ENCODE data around the gene LHPP.

Gene LHPP

DNA sequence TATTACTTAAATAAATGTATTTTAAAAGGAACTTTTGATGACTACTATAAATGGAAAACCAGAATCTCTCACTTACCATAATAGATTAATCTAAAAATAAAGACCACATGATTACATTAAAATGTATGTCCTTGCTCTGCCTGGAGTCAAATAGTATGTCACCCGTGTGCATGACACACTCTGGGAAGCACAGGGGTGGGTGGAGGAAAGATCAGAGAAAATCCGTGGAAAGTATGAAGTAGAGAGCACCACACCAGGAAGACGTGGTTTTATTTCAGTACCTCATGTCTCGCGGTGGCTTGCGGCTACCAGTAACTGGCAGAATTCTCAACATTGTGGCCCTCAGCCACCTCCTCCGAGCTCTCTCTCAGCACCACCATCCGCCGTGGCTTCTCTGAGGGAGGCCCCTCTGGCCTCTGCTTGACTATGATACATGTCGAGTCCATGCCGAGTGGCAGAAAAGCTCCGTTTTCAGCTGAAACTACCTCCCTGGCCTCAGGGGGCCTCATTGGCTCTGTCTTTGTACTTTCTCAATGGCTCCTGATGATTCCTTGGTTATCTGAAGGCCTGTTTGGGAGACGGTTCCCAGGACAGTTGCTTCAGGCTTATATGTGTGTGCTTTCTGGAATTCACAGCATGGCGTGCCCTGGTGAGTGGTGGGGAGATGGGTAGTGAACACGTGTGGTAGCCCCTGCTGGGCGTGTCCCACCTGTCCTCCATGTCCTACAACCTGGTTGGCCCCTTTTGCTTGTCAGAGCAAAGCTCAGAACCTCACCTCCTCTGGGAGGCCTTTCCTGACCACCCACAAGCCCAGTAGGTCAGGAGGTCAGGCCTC, 49.8 kb downstream of the LHPP start:
- Histone ChIP-seq H4K8ac (ENCODE audit: low read depth, low read length) (no peak overlapping the region), H3K56ac (ENCODE audit: low read length) (no peak overlapping the region), H3K18ac (ENCODE audit: low read length) (no peak overlapping the region), H3K79me2 (ENCODE audit: control insufficient read depth, insufficient read depth, low read length) (no peaks in the 10 kb centered on the region), H3K4me1 (ENCODE audit: control insufficient read depth, low read depth, low read length) (no peaks in the 10 kb centered on the region), H3K4ac (ENCODE audit: low read depth, low read length) (no peak overlapping the region), H3K79me1 (ENCODE audit: low read length) (no peaks in the 10 kb centered on the region), H3K36me3 (ENCODE audit: control insufficient read depth, insufficient read depth, low read length) (no peaks in the 10 kb centered on the region), H2BK5ac (ENCODE audit: low read length) (no peak overlapping the region), H3K27ac (ENCODE audit: low read depth, low read length) (no peak overlapping the region), H4K5ac (ENCODE audit: low read length) (no peak overlapping the region), H3K4me3 (ENCODE audit: low read length) (no peak overlapping the region), H2AK5ac (ENCODE audit: low read length) (no peak overlapping the region), H2BK15ac (replicated peaks; ENCODE audit: low read depth) (no peak overlapping the region), H3K27me3 (ENCODE audit: insufficient read depth, low read length, poor library complexity) (no peaks in the 10 kb centered on the region), H3K9ac (ENCODE audit: low read length) (no peak overlapping the region), H3K23ac (ENCODE audit: low read length) (no peak overlapping the region), H2BK120ac (ENCODE audit: low read depth, low read length) (no peak overlapping the region), H3K4me2 (ENCODE audit: low read length) (no peak overlapping the region)
- DNase-seq, result no peak
- no CpG with 5 or more reads among the region's 16 CpGs for WGBS (ENCODE audit: extremely low coverage, insufficient coverage, low lambda C conversion rate)

DNA sequence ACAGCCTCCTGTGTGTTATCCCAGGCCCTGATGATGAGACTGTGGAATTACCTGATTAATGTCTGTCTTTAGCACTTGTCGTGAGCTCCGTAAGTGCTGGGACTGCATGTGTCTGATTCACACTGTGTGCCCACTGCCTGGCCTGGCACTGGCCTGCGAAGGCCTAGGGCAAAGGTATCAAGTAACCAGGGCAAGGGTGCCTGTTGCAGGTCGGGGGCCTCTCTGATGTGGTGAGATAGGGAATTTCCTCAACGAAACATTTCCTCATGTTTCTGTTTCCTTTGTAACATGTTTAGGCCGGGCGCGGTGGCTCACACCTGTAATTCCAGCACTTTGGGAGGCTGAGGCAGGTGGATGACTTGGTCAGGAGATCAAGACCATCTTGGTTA, 50.4 kb downstream of the LHPP start:
- H3K4me2 ChIP-seq (ENCODE audit: low read length), result no peak overlapping the region

DNA sequence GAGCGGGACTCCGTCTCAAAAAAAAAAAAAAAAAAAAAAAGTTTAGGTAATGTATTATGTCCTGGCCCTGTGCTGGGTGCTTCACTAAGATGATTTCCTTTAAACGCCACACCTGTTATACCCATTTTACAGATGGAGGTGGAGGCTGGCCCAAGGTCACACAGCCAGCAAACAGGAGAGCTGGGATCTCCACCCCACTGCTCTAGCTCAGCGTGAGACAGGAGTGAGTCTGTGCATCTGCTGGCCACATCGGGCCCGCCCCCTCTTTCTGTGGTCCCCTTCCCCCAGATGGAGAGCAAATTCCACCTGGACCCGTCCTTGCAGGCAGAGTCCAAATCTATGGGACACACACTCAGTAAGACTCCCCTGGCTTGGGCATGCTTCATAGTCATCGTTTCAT, 51.0 kb downstream of the LHPP start:
- Histone ChIP-seq H3K27ac (ENCODE audit: low read depth, low read length) (no peak overlapping the region), H3K4me3 (ENCODE audit: low read length) (no peak overlapping the region), H3K56ac (ENCODE audit: low read length) (no peak overlapping the region), H4K8ac (ENCODE audit: low read depth, low read length) (no peak overlapping the region), H2BK5ac (ENCODE audit: low read length) (no peak overlapping the region), H3K4ac (ENCODE audit: low read depth, low read length) (no peak overlapping the region), H3K4me2 (ENCODE audit: low read length) (no peak overlapping the region), H3K79me1 (ENCODE audit: low read length) (no peaks in the 10 kb centered on the region), H2AK5ac (ENCODE audit: low read length) (no peak overlapping the region), H3K23ac (ENCODE audit: low read length) (no peak overlapping the region), H3K36me3 (ENCODE audit: control insufficient read depth, insufficient read depth, low read length) (no peaks in the 10 kb centered on the region), H3K79me2 (ENCODE audit: control insufficient read depth, insufficient read depth, low read length) (no peaks in the 10 kb centered on the region), H4K5ac (ENCODE audit: low read length) (no peak overlapping the region), H2BK120ac (ENCODE audit: low read depth, low read length) (no peak overlapping the region), H2BK15ac (replicated peaks; ENCODE audit: low read depth) (no peak overlapping the region), H3K27me3 (ENCODE audit: insufficient read depth, low read length, poor library complexity) (no peaks in the 10 kb centered on the region), H3K18ac (ENCODE audit: low read length) (no peak overlapping the region), H3K9ac (ENCODE audit: low read length) (no peak overlapping the region), H3K4me1 (ENCODE audit: control insufficient read depth, low read depth, low read length) (no peaks in the 10 kb centered on the region)
- DNase-seq, result no peak
- no CpG with 5 or more reads among the region's 8 CpGs for WGBS (ENCODE audit: extremely low coverage, insufficient coverage, low lambda C conversion rate)

More for the DNA sequence above, 50.4 kb downstream of the LHPP start:
- Histone ChIP-seq H3K4ac (ENCODE audit: low read depth, low read length) (no peak overlapping the region), H4K5ac (ENCODE audit: low read length) (no peak overlapping the region), H3K4me3 (ENCODE audit: low read length) (no peak overlapping the region), H4K8ac (ENCODE audit: low read depth, low read length) (no peak overlapping the region), H3K79me2 (ENCODE audit: control insufficient read depth, insufficient read depth, low read length) (no peaks in the 10 kb centered on the region), H3K9ac (ENCODE audit: low read length) (no peak overlapping the region), H2BK5ac (ENCODE audit: low read length) (no peak overlapping the region), H3K27me3 (ENCODE audit: insufficient read depth, low read length, poor library complexity) (no peaks in the 10 kb centered on the region), H3K4me1 (ENCODE audit: control insufficient read depth, low read depth, low read length) (no peaks in the 10 kb centered on the region), H3K56ac (ENCODE audit: low read length) (no peak overlapping the region), H3K27ac (ENCODE audit: low read depth, low read length) (no peak overlapping the region), H3K79me1 (ENCODE audit: low read length) (no peaks in the 10 kb centered on the region), H3K36me3 (ENCODE audit: control insufficient read depth, insufficient read depth, low read length) (no peaks in the 10 kb centered on the region), H2AK5ac (ENCODE audit: low read length) (no peak overlapping the region), H2BK120ac (ENCODE audit: low read depth, low read length) (no peak overlapping the region), H3K18ac (ENCODE audit: low read length) (no peak overlapping the region), H3K23ac (ENCODE audit: low read length) (no peak overlapping the region), H2BK15ac (replicated peaks; ENCODE audit: low read depth) (no peak overlapping the region)
- no CpG with 5 or more reads among the region's 8 CpGs for WGBS (ENCODE audit: extremely low coverage, insufficient coverage, low lambda C conversion rate)
- DNase-seq, result no peak

DNA sequence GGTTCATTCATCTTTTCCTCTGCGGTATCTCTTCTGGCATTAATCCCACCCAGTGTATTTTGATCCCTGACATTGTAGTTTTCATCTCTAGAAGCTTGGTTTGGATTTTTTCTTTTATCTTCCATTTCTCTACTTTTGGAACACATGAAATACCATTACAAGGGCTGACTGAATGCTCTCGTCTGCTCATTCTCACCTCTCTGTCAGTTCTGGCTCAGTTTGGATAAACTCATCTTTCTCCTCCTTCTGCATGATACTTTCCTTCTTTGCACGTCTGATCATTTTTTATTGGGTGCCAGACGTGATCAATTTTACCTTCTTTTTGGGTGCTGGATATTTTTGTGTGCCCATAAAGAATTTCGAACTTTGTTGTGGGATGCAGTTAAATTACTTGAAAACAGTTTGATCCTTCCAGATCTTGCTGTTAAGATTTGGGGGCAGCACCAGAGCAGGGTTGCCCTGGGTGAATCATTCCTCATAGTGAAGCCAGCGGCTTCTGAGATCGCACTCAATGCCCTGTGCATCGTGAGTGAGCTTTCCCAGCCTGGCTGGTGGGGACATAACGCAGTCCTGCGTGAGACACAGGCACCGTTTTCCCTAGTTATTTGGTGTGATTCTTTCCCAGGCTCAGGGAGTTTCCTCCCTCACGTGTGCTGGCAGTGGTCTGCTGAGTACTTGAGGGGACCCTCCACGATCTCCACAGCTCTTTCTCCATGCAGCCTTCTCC, 53.8 kb downstream of the LHPP start:
- Histone ChIP-seq H3K4me1 (ENCODE audit: control insufficient read depth, low read depth, low read length) (no peaks in the 10 kb centered on the region), H3K23ac (ENCODE audit: low read length) (no peak overlapping the region), H3K79me2 (ENCODE audit: control insufficient read depth, insufficient read depth, low read length) (no peaks in the 10 kb centered on the region), H3K79me1 (ENCODE audit: low read length) (no peaks in the 10 kb centered on the region), H3K36me3 (ENCODE audit: control insufficient read depth, insufficient read depth, low read length) (no peaks in the 10 kb centered on the region), H3K27me3 (ENCODE audit: insufficient read depth, low read length, poor library complexity) (no peaks in the 10 kb centered on the region), H3K4me3 (ENCODE audit: low read length) (no peak overlapping the region), H4K5ac (ENCODE audit: low read length) (no peak overlapping the region), H4K8ac (ENCODE audit: low read depth, low read length) (no peak overlapping the region), H3K18ac (ENCODE audit: low read length) (no peak overlapping the region), H3K9ac (ENCODE audit: low read length) (no peak overlapping the region), H3K4me2 (ENCODE audit: low read length) (no peak overlapping the region), H3K27ac (ENCODE audit: low read depth, low read length) (no peak overlapping the region), H2AK5ac (ENCODE audit: low read length) (no peak overlapping the region), H2BK120ac (ENCODE audit: low read depth, low read length) (no peak overlapping the region), H3K4ac (ENCODE audit: low read depth, low read length) (no peak overlapping the region), H2BK15ac (replicated peaks; ENCODE audit: low read depth) (no peak overlapping the region), H2BK5ac (ENCODE audit: low read length) (no peak overlapping the region), H3K56ac (ENCODE audit: low read length) (no peak overlapping the region)
- no peak for DNase-seq
- no CpG with 5 or more reads among the region's 13 CpGs for WGBS (ENCODE audit: extremely low coverage, insufficient coverage, low lambda C conversion rate)

DNA sequence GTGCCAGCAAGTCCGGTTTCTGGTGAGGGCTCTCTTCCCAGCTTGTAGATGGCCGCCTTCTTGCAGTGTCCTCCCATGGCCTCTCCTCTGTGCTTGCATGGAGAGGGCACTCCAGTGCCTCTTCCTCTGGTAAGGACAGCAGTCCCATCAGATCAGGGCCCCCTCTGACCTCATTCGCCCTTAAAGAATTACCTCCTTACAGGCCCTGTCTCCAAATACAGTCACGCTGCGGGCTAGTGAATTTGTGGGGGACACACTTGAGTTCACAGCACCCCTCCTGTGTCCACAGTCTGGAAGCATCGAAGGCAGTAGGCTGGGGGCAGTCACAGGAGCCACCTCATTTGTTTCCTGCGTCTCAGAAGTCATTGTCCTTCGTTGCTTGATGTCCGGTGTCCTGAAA, 54.6 kb downstream of the LHPP start:
- Histone ChIP-seq H4K5ac (ENCODE audit: low read length) (no peak overlapping the region), H3K4me1 (ENCODE audit: control insufficient read depth, low read depth, low read length) (no peaks in the 10 kb centered on the region), H2AK5ac (ENCODE audit: low read length) (no peak overlapping the region), H3K56ac (ENCODE audit: low read length) (no peak overlapping the region), H2BK5ac (ENCODE audit: low read length) (no peak overlapping the region), H3K9ac (ENCODE audit: low read length) (no peak overlapping the region), H3K36me3 (ENCODE audit: control insufficient read depth, insufficient read depth, low read length) (no peaks in the 10 kb centered on the region), H3K27me3 (ENCODE audit: insufficient read depth, low read length, poor library complexity) (no peaks in the 10 kb centered on the region), H2BK120ac (ENCODE audit: low read depth, low read length) (no peak overlapping the region), H3K79me1 (ENCODE audit: low read length) (no peaks in the 10 kb centered on the region), H3K4me2 (ENCODE audit: low read length) (no peak overlapping the region), H4K8ac (ENCODE audit: low read depth, low read length) (no peak overlapping the region), H3K79me2 (ENCODE audit: control insufficient read depth, insufficient read depth, low read length) (no peaks in the 10 kb centered on the region), H3K4me3 (ENCODE audit: low read length) (no peak overlapping the region), H3K4ac (ENCODE audit: low read depth, low read length) (no peak overlapping the region), H2BK15ac (replicated peaks; ENCODE audit: low read depth) (no peak overlapping the region), H3K23ac (ENCODE audit: low read length) (no peak overlapping the region), H3K27ac (ENCODE audit: low read depth, low read length) (no peak overlapping the region), H3K18ac (ENCODE audit: low read length) (no peak overlapping the region)
- WGBS (ENCODE audit: extremely low coverage, insufficient coverage, low lambda C conversion rate), result no CpG with 5 or more reads among the region's 9 CpGs
- no peak for DNase-seq

Measured in mesendoderm (in vitro differentiated cells).